GM19467 (cell line): Measurements from ENCODE around the gene FOXS1.

Source experiments
- ATAC-seq: cut with Tn5 transposase; IDR thresholded peaks from one replicate; pipeline ENCODE4 v1.9.1; 2021; ENCODE audit warnings: mild to moderate bottlenecking, moderate library complexity; ENCODE audit not compliant: unreplicated experiment

FOXS1 gene

GRCh38 chr20:31861385-31862156, 16.2 kb upstream of the FOXS1 start:
- ATAC-seq: no peak

DNA sequence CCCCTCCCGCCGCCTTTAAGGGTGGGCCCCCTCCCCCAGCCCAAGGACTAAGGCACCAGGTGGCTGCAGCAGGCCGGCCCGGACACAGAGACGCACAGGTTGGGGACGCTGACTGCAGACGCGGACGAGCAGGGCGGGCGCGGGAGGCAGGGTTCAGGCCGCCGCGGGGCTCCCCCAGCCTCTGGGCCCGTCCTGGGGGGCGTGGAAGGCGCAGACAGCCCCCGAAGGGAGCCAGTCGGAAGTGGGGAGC, 15.7 kb upstream of the FOXS1 start:
- ATAC-seq: no peak

GRCh38 chr20:31860390-31861134, 15.2 kb upstream of the FOXS1 start:
- no peak for ATAC-seq

GRCh38 chr20:31859998-31860380, 14.6 kb upstream of the FOXS1 start:
- ATAC-seq: no peak

DNA sequence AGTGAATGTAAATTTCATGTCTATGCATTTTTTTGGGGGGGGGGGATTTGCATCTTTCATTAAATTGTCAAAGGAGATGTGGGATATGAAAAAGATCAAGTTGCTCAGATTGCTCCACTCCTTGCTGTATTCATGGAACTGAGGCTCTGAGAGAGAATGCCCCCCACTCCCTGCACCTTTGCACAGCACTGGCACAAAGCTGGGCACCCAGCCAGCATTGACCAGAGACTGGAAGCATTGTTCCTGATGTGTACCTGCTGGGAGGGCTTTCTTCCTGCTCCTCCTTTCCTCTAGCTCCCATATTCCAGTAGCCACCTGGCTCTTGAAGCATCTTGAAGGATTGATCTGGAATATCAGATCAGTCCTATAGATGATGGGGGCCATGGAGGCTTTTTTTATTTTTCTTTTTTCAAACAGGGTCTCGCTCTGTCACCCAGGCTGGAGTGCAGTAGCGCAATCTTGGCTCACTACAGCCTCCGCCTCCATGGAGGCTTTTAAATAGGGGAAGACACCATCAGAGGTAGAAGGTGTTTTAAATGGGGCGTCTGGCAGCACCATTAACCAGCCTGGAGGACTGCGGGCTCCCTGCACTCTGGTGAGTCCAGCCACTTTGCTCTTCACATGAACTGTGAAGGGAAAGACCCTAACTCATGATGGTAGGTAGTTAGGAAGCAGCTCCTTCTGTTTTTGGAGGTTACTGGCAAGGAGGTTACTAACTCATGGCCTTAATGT, 14.0 kb upstream of the FOXS1 start:
- no peak for ATAC-seq

- ATAC-seq: no peak
These were observed 13.3 kb upstream of the FOXS1 start for GRCh38 chr20:31858760-31859083.

GRCh38 chr20:31857861-31858759, 12.7 kb upstream of the FOXS1 start:
- ATAC-seq: no peak

GRCh38 chr20:31856516-31856915, 11.1 kb upstream of the FOXS1 start:
- ATAC-seq: no peak

GRCh38 chr20:31853481-31853880, 8.1 kb upstream of the FOXS1 start:
- no peak for ATAC-seq

DNA sequence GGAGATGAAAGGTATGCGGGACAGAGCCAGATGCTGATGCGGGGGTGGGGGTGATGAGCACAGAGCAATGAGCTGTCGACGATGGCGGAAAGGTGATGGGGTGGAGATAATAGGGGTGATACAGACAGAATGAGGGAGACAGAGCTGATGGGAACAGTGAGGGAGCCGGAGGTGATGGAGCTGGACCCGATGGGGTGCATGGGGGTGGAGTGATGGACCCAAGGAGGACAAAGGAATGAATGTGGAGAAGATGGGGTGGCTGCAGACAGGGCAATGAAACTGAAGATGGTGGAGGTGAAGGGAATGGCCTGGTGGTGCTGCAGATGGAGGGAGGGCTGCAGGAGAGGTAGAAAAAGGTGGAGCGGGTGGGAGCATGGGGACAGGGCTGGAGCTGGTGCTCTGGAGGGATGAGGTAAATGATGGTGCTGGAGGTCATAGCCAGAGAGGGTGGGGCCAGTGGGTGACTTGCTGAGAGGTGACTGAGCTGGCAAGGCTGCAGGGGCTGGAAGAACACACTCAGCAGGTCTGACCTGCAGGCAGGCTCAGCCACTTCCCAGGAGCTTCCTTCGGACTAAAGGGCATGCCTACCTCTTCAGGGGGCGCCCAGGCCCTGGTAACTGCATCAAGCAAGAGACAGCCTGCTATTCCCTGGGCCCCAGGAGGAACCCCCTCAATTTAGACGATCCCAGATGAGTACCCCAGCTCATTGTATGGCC, 6.0 kb upstream of the FOXS1 start:
- ATAC-seq: no peak

DNA sequence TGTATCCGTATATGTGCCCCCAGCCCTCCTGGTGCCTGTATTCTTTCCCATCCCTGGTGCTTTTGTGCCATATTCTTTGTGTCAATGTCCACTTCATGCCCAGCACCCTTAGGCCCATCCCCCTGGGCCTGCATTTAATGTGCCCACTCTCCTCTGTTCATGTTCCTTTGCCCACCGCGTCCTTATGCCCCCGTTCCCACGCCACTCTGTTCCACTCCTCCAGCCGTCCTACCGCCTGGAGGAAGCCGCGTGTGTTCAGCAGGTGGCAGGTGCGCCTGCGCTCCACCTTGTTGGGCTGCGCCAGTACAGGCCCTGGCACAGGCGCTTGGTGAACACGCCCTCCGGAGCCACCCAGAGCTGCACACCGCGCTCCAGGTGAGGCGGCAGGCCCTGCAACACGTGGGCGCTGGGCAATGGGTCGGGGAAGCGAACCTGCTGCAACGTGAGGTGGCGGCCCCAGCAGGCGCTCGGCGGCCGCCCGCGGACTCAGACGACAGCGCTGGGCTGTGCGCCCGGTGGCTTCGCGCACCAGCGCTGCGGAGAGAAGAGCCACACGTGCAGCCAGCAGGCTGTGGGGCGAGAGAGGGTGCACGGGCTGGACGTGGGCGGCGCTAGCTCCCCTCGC, 4.0 kb upstream of the FOXS1 start:
- no peak for ATAC-seq

DNA sequence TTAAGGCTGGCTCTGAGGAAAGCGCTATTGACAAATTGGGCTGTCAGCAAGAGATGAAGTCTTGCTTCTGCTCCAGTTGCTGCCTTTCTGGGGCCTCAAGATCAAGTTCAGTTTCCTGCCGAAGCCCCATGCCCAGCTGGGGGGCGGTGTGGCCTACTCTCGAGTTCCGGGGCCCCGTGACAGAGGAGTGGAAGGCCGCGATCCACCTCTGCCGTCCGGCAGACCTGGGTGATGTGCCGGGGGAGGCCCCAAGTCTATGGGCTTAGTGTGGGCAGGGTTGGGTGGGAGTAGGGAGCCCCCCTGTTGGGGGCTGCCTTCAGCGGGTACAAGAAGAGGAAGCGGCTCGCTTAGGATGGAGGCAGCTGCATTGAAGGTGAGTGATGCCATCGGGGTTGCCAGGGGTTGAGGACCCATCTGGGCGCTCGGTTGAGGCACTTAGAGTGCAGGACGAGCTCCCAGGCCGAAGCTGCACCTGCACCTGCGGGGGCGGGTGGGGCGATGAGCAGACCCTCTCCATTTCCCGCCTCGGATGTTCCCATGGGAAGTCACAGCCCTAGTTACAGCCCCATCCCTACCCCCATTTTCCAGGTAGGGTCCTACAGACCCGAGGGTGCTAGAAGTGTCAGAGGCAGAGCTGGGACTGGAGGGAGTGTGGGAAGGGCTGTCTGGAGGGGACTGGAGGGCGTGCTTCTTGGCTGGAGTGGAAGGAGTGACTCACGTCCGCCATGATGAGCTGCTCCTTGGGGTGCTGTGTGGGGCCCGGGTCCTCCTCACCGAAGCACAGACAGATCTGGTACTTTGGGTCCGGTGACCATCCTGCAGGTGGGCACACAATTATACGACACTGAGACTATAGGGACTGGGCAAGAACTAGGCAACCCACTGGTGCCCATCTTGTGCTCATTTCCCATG, 2.9 kb upstream of the FOXS1 start:
- ATAC-seq: no peak

DNA sequence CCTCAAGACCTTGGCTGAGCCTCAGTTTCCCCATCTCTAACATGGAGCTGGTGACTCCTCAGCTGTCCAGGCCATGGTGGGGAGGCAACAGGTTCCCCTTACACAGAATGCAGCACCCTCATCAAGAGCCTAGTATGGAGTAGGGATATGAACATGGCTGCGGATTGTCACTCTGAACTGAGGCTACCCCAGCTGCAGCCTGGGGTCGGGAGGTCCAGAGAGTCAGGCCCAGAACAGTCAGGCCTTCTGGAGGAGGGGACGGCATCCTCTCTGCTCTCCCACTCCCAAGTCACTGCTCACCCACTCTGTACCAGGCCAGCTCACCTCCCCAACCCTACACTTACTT, 1.4 kb upstream of the FOXS1 start:
- ATAC-seq: no peak

GRCh38 chr20:31844737-31845299, 586 bp downstream of the FOXS1 start:
- no peak for ATAC-seq

DNA sequence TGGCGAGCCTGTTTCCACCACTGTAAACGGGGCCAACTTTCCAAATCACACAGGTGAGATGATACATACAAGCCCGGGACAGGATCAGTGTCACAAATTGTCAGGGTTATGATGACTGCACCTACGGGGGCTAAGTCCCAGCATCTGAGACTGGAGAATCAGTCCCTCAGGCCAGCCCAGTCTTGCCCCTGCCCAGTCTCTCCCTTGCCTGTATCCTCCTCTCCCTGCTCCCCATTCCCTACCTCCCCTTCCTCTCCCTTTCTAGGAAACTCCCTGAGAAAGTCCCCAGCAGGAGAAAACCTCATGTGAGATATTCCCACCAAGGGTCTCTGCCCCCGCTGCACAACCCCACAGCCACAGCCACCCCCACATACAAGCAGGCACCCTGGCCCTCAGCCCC, 1.5 kb downstream of the FOXS1 start:
- no peak for ATAC-seq

GRCh38 chr20:31843288-31843687, 2.1 kb downstream of the FOXS1 start:
- ATAC-seq: no peak

DNA sequence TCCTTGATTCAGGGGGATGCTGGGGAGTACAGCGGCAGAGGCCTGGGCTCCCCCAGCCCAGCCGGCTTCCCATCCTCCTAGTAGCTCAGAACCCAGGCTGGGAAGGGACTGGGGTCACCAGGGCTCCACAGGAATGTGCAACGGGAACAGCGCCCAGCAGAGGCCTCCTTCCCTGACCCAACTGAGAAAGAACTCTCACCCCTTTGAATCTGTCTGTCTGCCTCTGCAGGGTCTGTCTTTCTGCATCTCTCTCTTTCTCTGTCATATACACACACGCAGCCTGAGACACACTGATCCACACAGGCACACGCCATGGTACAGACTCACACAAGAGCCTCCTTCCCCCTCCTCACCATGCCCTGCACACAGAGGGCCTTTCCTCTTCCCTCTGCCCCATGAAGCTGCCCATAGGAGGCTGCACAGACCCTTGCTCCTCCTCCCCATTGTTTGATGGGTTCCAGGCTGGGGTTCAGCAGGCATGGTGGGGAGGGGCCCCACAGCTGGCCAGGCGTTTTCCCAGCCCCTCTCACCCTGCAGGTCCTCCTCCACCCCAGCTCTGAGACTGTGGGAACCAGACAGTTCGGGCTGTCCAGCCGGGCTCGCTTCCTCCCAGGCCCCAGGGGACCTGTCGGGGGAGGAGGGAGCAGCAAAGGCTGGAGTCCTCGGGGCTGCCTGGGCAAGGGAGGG, 2.8 kb downstream of the FOXS1 start:
- no peak for ATAC-seq

DNA sequence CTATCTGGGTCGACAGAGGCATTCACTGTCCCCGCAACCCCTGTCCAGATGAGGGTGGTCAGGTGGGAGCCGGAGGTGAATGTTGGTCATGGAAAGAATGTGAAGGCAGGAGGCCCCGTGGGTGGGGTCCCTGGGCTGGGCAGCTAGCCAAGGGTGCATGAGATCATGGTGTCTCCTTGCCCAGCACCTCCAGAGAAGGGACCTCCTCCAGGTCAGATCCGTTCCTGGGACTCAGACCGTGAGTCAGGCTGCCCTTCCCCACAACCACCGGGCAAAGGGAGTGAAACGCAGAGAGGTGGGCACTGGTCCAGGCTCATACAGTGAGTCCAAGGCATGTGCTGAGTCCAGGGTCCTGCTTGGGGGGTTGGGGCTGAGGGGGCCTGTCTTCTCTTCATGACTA, 3.5 kb downstream of the FOXS1 start:
- no peak for ATAC-seq
